Heart left ventricle (tissue), 16 donors: Measurements from ENCODE around the gene PEX13. TPM values are rescaled to one million over a fixed set of nuclear protein-coding genes. Genes with fewer than 3 reads are reported as not detected.

Experiments
- ATAC-seq, 4 donors: fragments of 200-7000 bp; cut with Tn5 transposase; one replicate each; pipeline ENCODE4 v1.9.1; 2020 to 2022; ENCODE audit warnings: moderate library complexity in 4 of 4, mild to moderate bottlenecking in 3 of 4, moderate number of reproducible peaks in 1 of 4
- DNase-seq, 5 donors: peaks; one replicate each; pipeline ENCODE4 v3.0.0-alpha.2; 2020
- H3K27ac ChIP-seq, 12 donors: fragments of 200-600 bp; sonication (generic) in 4 of 12; one replicate each; pipeline versions ENCODE4 v1.5.0 to v1.8.0; 2016 to 2022; ENCODE audit warnings: mild to moderate bottlenecking in 2 of 12
- H3K27me3 ChIP-seq, 9 donors: fragments of 200-600 bp; sonication (generic) in 2 of 9; one replicate each; pipeline versions ENCODE4 v1.5.1 to v1.8.0; 2016 to 2022; ENCODE audit warnings: mild to moderate bottlenecking in 3 of 9
- H3K36me3 ChIP-seq, 9 donors: fragments of 200-600 bp; sonication (generic) in 2 of 9; one replicate each; pipeline versions ENCODE4 v1.5.0 to v1.8.0; 2018 to 2022; ENCODE audit warnings: mild to moderate bottlenecking in 2 of 9
- H3K4me1 ChIP-seq, 12 donors: fragments of 200-600 bp; sonication (generic) in 4 of 12; one replicate each; pipeline versions ENCODE4 v1.5.0 to v1.8.0; 2016 to 2022; ENCODE audit warnings: mild to moderate bottlenecking in 3 of 12
- H3K4me3 ChIP-seq, 12 donors: fragments of 200-600 bp; sonication (generic) in 4 of 12; one replicate each; pipeline versions ENCODE4 v1.5.0 to v1.8.0; 2017 to 2022; ENCODE audit warnings: mild to moderate bottlenecking in 9 of 12, moderate library complexity in 4 of 12
- H3K9me3 ChIP-seq, 12 donors: fragments of 200-600 bp; sonication (generic) in 4 of 12; one replicate each; pipeline versions ENCODE4 v1.5.0 to v1.8.0; 2016 to 2022; ENCODE audit warnings: mild to moderate bottlenecking in 1 of 12
- POLR2A ChIP-seq, 2 donors: fragments of 450-650 bp; IDR thresholded peaks; one replicate each; pipeline ENCODE4 v1.6.1; 2017; ENCODE audit warnings: antibody characterized with exemption in 2 of 2, mild to moderate bottlenecking in 2 of 2, moderate library complexity in 2 of 2
- WGBS, 4 donors: extraction: QIAGEN DNeasy Blood & Tissue Kit in 2 of 4; methylation state at CpG; one replicate each; pipeline versions ENCODE4 v1.1.5 to v1.1.7; 2013 to 2018; 5-methylcytosine and 5-hydroxymethylcytosine counted together
- intact Hi-C, 10 donors: fragments of 100-400 bp; cut with DNase I; formaldehyde crosslinking; loops; one replicate each; pipeline versions ENCODE4 v1.11.1 to v1.14.2; 2022
- polyA plus RNA-seq, 2 donors: library from polyadenylated mRNA; stranded (reverse); fragments of 200-250 nt; gene quantifications; one replicate each; pipeline ENCODE4 v1.2.3, GENCODE V29; 2013
- total RNA-seq, 9 donors: library from RNA; depleted of rRNA in 2 of 9; stranded (reverse); fragments of >200 nt in 2 of 9; fragmentation: NEBNext Ultra II Directional in 3 of 9; extraction: Animal tissue kit (Norgen Biotek cat#: 25700) in 3 of 9; gene quantifications; one replicate each; pipeline versions ENCODE4 v1.1.0 to v1.2.4, GENCODE V29; 2016 to 2023
- TF ChIP-seq, protein P1 (sequence below), 12 donors: fragments of 200-600 bp; sonication (generic) in 4 of 12; IDR thresholded peaks; one replicate each; pipeline versions ENCODE4 v1.5.0 to v1.8.0; 2018 to 2022; ENCODE audit warnings: antibody characterized with exemption in 12 of 12, mild to moderate bottlenecking in 5 of 12
- donor health status: ischemic (EF 13 %, LVEDD 7.1; RV severe dilation, severe dysfunction).
- donor health status: healthy with polysubstance abuse.
- donor health status: DM: no; HTN: yes; CAD: no.
- donor health status: DM: no; HTN: no; CAD: no.
- donor health status: ischemic (EF 25% LVEDD 6.9; RV normal size, moderate dysfunction).
- donor health status: ischemic (EF 25% LVEDD 5.7; RV mildly dilated, moderate dysfunction).
- donor health status: healthy.
- donor health status: DM: yes; HTN: yes; CAD: no.
- donor health status: ischemic (EF 35%, LVEDD 5.7; RV mildly dilated, moderate dysfunction).
- donor health status: nonischemic (EF 11% LVEDD 7.7; RV severe dilation, severe dysfunction).
- donor health status: DM: yes; HTN: yes; CAD: no.
- donor health status: PGD.
- donor health status: ischemic (EF 29% LVEDD 5.4; RV normal size, mild dysfunction).
- donor health status: nonischemic (EF 23%, LVEDD 6.1; RV moderate dilation, normal function).

The PEX13 gene
- total and polyA plus RNA-seq, 11 donors = 11.7 to 27.6 (median 23.8) TPM

- Histone ChIP-seq H3K4me3 (no peak overlapping the region), H3K36me3 (peaks cover 0 to 19% (median 7%) of the 10 kb centered on the region in 9 donors), H3K27ac (peak overlapping the region in 10 of 12 donors; percentile 3 to 76 (median 53)), H3K4me1 (peaks cover 0 to 49% (median 24%) of the 10 kb centered on the region in 12 donors), H3K9me3 (peaks cover 0 to 12% (median 0%) of the 10 kb centered on the region in 12 donors), H3K27me3 (no peaks in the 10 kb centered on the region)
- WGBS, 4 donors = 45 to 65% (median 51%) methylated on average over 3 of the region's 3 CpGs
- ATAC-seq = peak; percentile 41 to 88 (median 84)
- DNase-seq = peak in 1 of 5 donors; percentile 15
- no peak for TF ChIP-seq POLR2A (IDR thresholded peaks at IDR 0.05)
- TF ChIP-seq, protein P1, sequence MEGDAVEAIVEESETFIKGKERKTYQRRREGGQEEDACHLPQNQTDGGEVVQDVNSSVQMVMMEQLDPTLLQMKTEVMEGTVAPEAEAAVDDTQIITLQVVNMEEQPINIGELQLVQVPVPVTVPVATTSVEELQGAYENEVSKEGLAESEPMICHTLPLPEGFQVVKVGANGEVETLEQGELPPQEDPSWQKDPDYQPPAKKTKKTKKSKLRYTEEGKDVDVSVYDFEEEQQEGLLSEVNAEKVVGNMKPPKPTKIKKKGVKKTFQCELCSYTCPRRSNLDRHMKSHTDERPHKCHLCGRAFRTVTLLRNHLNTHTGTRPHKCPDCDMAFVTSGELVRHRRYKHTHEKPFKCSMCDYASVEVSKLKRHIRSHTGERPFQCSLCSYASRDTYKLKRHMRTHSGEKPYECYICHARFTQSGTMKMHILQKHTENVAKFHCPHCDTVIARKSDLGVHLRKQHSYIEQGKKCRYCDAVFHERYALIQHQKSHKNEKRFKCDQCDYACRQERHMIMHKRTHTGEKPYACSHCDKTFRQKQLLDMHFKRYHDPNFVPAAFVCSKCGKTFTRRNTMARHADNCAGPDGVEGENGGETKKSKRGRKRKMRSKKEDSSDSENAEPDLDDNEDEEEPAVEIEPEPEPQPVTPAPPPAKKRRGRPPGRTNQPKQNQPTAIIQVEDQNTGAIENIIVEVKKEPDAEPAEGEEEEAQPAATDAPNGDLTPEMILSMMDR (IDR thresholded peaks at IDR 0.05) = no peak
- intact Hi-C loops = no loop called here
Measured at GRCh38 chr2:61042807-61043206, 25.3 kb downstream of the PEX13 start.

GRCh38 chr2:61044636-61045035 lies 27.1 kb downstream of the PEX13 start:
- 60 to 70% (median 67%) methylated on average over 4 of the region's 4 CpGs for WGBS, 4 donors
- no peak overlapping the region for H3K4me3 ChIP-seq
- TF ChIP-seq POLR2A (IDR thresholded peaks at IDR 0.05) = no peak
- TF ChIP-seq, protein P1 (IDR thresholded peaks at IDR 0.05) = peak in 2 of 12 donors; percentile 4 to 19
- H3K27me3 ChIP-seq = no peaks in the 10 kb centered on the region
- peak in 3 of 5 donors; percentile 21 to 45 (median 27) for DNase-seq
- peak; percentile 84 to 89 (median 86) for ATAC-seq
- peaks cover 0 to 6% (median 0%) of the 10 kb centered on the region in 12 donors for H3K9me3 ChIP-seq
- intact Hi-C loops = no loop called here
- H3K4me1 ChIP-seq = peaks cover 0 to 49% (median 24%) of the 10 kb centered on the region in 12 donors
- H3K36me3 ChIP-seq = peaks cover 0 to 37% (median 25%) of the 10 kb centered on the region in 9 donors
- peak overlapping the region in 11 of 12 donors; percentile 17 to 74 (median 61) for H3K27ac ChIP-seq

DNA sequence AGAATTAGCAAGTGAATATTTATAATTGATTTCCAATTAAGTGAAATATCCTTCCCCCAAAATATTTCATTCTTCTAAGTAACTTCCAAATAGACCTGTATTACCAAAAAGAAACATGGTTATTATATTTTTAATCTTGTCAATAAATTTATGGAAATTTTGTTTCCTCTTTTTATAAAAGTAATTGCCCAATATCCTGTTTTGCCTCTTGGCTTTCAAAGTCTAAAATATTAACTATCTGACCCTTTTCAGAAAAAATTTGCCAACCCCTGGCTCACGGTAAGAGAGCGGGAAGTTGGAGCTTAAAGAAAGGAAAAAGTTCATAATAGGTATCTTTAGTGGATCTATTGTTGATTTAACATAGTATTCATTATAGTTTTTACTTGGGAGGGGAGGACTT lies 27.7 kb downstream of the PEX13 start:
- Histone ChIP-seq H3K9me3 (peaks cover 0 to under 1% (median 0%) of the 10 kb centered on the region in 12 donors), H3K27me3 (no peaks in the 10 kb centered on the region), H3K4me1 (peaks cover 0 to 49% (median 24%) of the 10 kb centered on the region in 12 donors), H3K4me3 (no peak overlapping the region), H3K36me3 (peaks cover 0 to 43% (median 31%) of the 10 kb centered on the region in 9 donors), H3K27ac (peak overlapping the region in 10 of 12 donors; percentile 17 to 74 (median 60))
- 72 to 82% (median 78%) methylated on average over 2 of the region's 2 CpGs for WGBS, 4 donors
- DNase-seq (no peak), ATAC-seq (no peak)
- TF ChIP-seq POLR2A (IDR thresholded peaks at IDR 0.05) = no peak
- TF ChIP-seq, protein P1 (IDR thresholded peaks at IDR 0.05) = no peak
- intact Hi-C loops = no loop called here

- Histone ChIP-seq H3K36me3 (peaks cover 0 to 50% (median 39%) of the 10 kb centered on the region in 9 donors), H3K4me3 (no peak overlapping the region), H3K4me1 (peaks cover 0 to 49% (median 24%) of the 10 kb centered on the region in 12 donors), H3K9me3 (no peaks in the 10 kb centered on the region), H3K27me3 (no peaks in the 10 kb centered on the region), H3K27ac (peak overlapping the region in 7 of 12 donors; percentile 27 to 74 (median 62))
- no peak for TF ChIP-seq POLR2A (IDR thresholded peaks at IDR 0.05)
- TF ChIP-seq, protein P1 (IDR thresholded peaks at IDR 0.05) = no peak
- ATAC-seq = peak in 1 of 4 donors; percentile 42
- 28 to 38% (median 33%) methylated on average over 4 of the region's 4 CpGs for WGBS, 4 donors
- intact Hi-C loops = no loop called here
- DNase-seq = no peak
Measured at GRCh38 chr2:61045999-61046398, 28.5 kb downstream of the PEX13 start.
